WTC11 (cell line): Measurements from ENCODE around the gene P3R3URF. TPM values are rescaled to one million over a fixed set of nuclear protein-coding genes. Genes with fewer than 3 reads are reported as not detected.

Experiments used
- ATAC-seq: fragments of 200-7000 bp; cut with Tn5 transposase; 2 replicates; pipeline ENCODE4 v1.10.0; 2021; ENCODE audit warnings: mild to moderate bottlenecking, moderate library complexity
- CTCF ChIA-PET: fragments of 300-600 bp; sonication (Branson Sonifier 250); formaldehyde crosslinking; loops from one replicate; lab custom pipeline; 2021; ENCODE audit warnings: antibody characterized with exemption; lab: Charles Lee
- POLR2A ChIA-PET: fragments of 350-600 bp; sonication (Branson Sonifier 250); formaldehyde crosslinking; loops from one replicate; lab custom pipeline; 2021; ENCODE audit warnings: antibody characterized with exemption; lab: Charles Lee
- DNase-seq: peaks from one replicate; pipeline ENCODE4 v3.0.0; 2021; ENCODE audit warnings: low spot score
- H3K27ac Mint-ChIP-seq: 2 replicates; pipeline ENCODE4 v1.8.0; 2021; ENCODE audit warnings: mixed read lengths
- H3K27me3 Mint-ChIP-seq: 2 replicates; pipeline ENCODE4 v1.8.0; 2021; ENCODE audit warnings: low read depth, mild to moderate bottlenecking, moderate library complexity, mixed read lengths
- H3K36me3 Mint-ChIP-seq: 2 replicates; pipeline ENCODE4 v1.8.0; 2021; ENCODE audit warnings: mixed read lengths
- H3K4me1 Mint-ChIP-seq: 2 replicates; pipeline ENCODE4 v1.8.0; 2022; ENCODE audit warnings: mixed read lengths
- H3K4me3 Mint-ChIP-seq: 2 replicates; pipeline ENCODE4 v1.8.0; 2021; ENCODE audit warnings: mild to moderate bottlenecking, moderate library complexity, mixed read lengths
- H3K9me3 Mint-ChIP-seq: 2 replicates; pipeline ENCODE4 v1.8.0; 2021; ENCODE audit warnings: mixed read lengths
- CBFB ChIP-seq: sonication (generic); formaldehyde crosslinking; IDR thresholded peaks from 2 replicates; pipeline ENCODE4 v1.8.1; 2022; ENCODE audit warnings: mild to moderate bottlenecking, low read depth, missing genetic modification reagents
- ELF4 ChIP-seq: sonication (generic); formaldehyde crosslinking; IDR thresholded peaks from 2 replicates; pipeline ENCODE4 v1.8.1; 2022; ENCODE audit warnings: low read depth, mild to moderate bottlenecking, moderate library complexity, missing genetic modification reagents
- FOXK1 ChIP-seq: sonication (generic); formaldehyde crosslinking; IDR thresholded peaks from 2 replicates; pipeline ENCODE4 v1.8.0; 2022; ENCODE audit warnings: mild to moderate bottlenecking, moderate library complexity, missing genetic modification reagents
- MXD4 ChIP-seq: fragments of 250-450 bp; sonication (Bioruptor Pico); IDR thresholded peaks from 2 replicates; pipeline ENCODE4 v1.8.0; 2021; ENCODE audit warnings: mild to moderate bottlenecking, moderate library complexity, borderline replicate concordance
- MYBL2 ChIP-seq: sonication (generic); formaldehyde crosslinking; IDR thresholded peaks from 2 replicates; pipeline ENCODE4 v1.8.1; 2023; ENCODE audit warnings: mild to moderate bottlenecking, moderate library complexity, missing genetic modification reagents
- NFATC4 ChIP-seq: fragments of 250-450 bp; sonication (Bioruptor Pico); IDR thresholded peaks from 2 replicates; pipeline ENCODE4 v1.9.0; 2021; ENCODE audit warnings: mild to moderate bottlenecking
- NFE2L1 ChIP-seq: sonication (generic); formaldehyde crosslinking; IDR thresholded peaks from 2 replicates; pipeline ENCODE4 v1.8.1; 2023; ENCODE audit warnings: missing genetic modification reagents
- NR1H2 ChIP-seq: sonication (generic); formaldehyde crosslinking; IDR thresholded peaks from 2 replicates; pipeline ENCODE4 v1.9.0; 2021; ENCODE audit warnings: mild to moderate bottlenecking, moderate library complexity, missing genetic modification reagents
- NR3C1 ChIP-seq: sonication (generic); formaldehyde crosslinking; conservative IDR thresholded peaks from 2 replicates; pipeline ENCODE4 v1.8.1; 2023; ENCODE audit warnings: low read depth, mild to moderate bottlenecking, missing genetic modification reagents
- OVOL2 ChIP-seq: fragments of 250-450 bp; sonication (Bioruptor Pico); IDR thresholded peaks from 2 replicates; pipeline ENCODE4 v1.9.0; 2021; ENCODE audit warnings: mild to moderate bottlenecking, borderline replicate concordance
- RORB ChIP-seq: fragments of 250-450 bp; sonication (Bioruptor Pico); IDR thresholded peaks from 2 replicates; pipeline ENCODE4 v1.9.0; 2021; ENCODE audit warnings: mild to moderate bottlenecking
- TCF7 ChIP-seq: sonication (generic); formaldehyde crosslinking; IDR thresholded peaks from 2 replicates; pipeline ENCODE4 v1.8.0; 2022; ENCODE audit warnings: mild to moderate bottlenecking, low read depth, missing genetic modification reagents, moderate library complexity
- ZNF121 ChIP-seq: sonication (generic); formaldehyde crosslinking; IDR thresholded peaks from 2 replicates; pipeline ENCODE4 v1.8.0; 2023; ENCODE audit warnings: missing genetic modification reagents
- ZNF219 ChIP-seq: sonication (generic); formaldehyde crosslinking; IDR thresholded peaks from 2 replicates; pipeline ENCODE4 v1.8.0; 2023; ENCODE audit warnings: missing genetic modification reagents, mild to moderate bottlenecking, borderline replicate concordance
- ZNF317 ChIP-seq: sonication (generic); formaldehyde crosslinking; IDR thresholded peaks from 2 replicates; pipeline ENCODE4 v1.8.1; 2023; ENCODE audit warnings: low read depth, mild to moderate bottlenecking, moderate library complexity, missing genetic modification reagents, borderline replicate concordance
- total RNA-seq: library from RNA; stranded (reverse); gene quantifications from 3 replicates; pipeline ENCODE4 v1.2.3, GENCODE V29; 2021
- TF ChIP-seq, protein P1 (sequence below): sonication (generic); formaldehyde crosslinking; IDR thresholded peaks from 2 replicates; pipeline ENCODE4 v1.8.1; 2023; ENCODE audit warnings: mild to moderate bottlenecking, missing genetic modification reagents, moderate library complexity
- TF ChIP-seq, protein P2 (sequence below): sonication (generic); formaldehyde crosslinking; IDR thresholded peaks from 2 replicates; pipeline ENCODE4 v1.8.0; 2022; ENCODE audit warnings: mild to moderate bottlenecking, missing genetic modification reagents
- TF ChIP-seq, protein P3 (sequence below): fragments of 250-450 bp; sonication (Bioruptor Pico); conservative IDR thresholded peaks from 2 replicates; pipeline ENCODE4 v1.9.0; 2021; ENCODE audit warnings: mild to moderate bottlenecking
- TF ChIP-seq, protein P4 (sequence below): fragments of 250-450 bp; sonication (Bioruptor Pico); IDR thresholded peaks from 2 replicates; pipeline ENCODE4 v1.8.0; 2021; ENCODE audit warnings: mild to moderate bottlenecking
- TF ChIP-seq, protein P5 (sequence below): fragments of 250-450 bp; sonication (Bioruptor Pico); IDR thresholded peaks from 2 replicates; pipeline ENCODE4 v1.9.0; 2021; ENCODE audit warnings: mild to moderate bottlenecking
- TF ChIP-seq, protein P6 (sequence below): sonication (generic); formaldehyde crosslinking; IDR thresholded peaks from 2 replicates; pipeline ENCODE4 v1.8.1; 2022; ENCODE audit warnings: mild to moderate bottlenecking, missing genetic modification reagents, moderate library complexity, borderline replicate concordance

Gene P3R3URF
- total RNA-seq, 1 experiment from 2014 or later, result not detected

DNA sequence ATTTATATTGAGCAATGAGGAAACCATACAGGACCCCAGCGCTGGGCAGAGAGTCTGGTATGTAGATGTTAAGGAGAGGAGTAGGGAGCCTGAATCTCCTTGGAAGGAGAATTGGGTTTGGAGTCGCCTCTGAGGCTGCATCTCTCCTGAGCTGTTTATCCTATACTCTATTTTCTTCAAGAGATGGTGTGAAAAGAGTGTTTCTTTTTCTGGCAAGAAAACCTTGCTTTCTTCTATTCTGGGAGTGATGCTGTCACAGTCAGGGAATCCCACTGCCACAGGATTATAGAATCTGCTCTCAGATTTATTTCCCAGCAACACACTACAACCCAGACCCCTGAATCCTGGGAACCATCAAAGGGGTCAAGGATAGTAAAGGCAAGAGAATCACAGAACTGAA is 30.1 kb upstream of the P3R3URF start:
- CTCF ChIA-PET, result interaction anchor here (0.7 to 7.2 kb wide), 2 partner anchors 18 to 25 kb away, joined by 4 to 67 read pairs; no protein-coding TSS in a partner anchor

DNA sequence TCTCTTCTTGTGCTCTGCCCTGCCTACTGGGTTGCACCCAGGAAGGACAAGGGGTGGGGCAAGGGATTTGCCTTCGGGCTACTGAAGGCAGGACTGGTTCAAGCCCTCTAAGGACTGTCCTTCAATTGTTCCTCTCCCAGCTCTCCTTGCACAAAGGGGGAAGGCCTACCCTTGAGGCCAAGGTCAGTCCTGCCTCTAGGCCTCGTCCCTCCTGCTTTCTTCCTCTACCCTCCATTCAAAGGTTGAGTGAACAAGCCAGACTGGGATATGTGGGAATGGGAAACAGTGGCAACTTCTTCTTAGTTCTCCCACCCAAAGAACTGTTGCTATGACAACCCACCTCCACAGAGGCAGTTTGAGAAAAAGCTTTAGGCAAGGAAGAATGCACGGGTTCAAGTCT is 29.5 kb upstream of the P3R3URF start:
- H3K27me3 Mint-ChIP-seq, result no peaks in the 10 kb centered on the region; the same call in 1 of the 2 replicates
- ChIA-PET POLR2A (no interaction called here), CTCF (interaction anchor here (7.2 kb wide), 1 partner anchor 19 kb away, joined by 67 read pairs; no protein-coding TSS in a partner anchor)
- TF ChIP-seq TCF7 (CRISPR knock-in tag) (no peak), FOXK1 (CRISPR knock-in tag) (no peak), CBFB (no peak), NR3C1 (CRISPR knock-in tag) (no peak)
- TF ChIP-seq, protein P1, sequence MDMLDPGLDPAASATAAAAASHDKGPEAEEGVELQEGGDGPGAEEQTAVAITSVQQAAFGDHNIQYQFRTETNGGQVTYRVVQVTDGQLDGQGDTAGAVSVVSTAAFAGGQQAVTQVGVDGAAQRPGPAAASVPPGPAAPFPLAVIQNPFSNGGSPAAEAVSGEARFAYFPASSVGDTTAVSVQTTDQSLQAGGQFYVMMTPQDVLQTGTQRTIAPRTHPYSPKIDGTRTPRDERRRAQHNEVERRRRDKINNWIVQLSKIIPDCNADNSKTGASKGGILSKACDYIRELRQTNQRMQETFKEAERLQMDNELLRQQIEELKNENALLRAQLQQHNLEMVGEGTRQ, result no peak
- TF ChIP-seq, protein P2, sequence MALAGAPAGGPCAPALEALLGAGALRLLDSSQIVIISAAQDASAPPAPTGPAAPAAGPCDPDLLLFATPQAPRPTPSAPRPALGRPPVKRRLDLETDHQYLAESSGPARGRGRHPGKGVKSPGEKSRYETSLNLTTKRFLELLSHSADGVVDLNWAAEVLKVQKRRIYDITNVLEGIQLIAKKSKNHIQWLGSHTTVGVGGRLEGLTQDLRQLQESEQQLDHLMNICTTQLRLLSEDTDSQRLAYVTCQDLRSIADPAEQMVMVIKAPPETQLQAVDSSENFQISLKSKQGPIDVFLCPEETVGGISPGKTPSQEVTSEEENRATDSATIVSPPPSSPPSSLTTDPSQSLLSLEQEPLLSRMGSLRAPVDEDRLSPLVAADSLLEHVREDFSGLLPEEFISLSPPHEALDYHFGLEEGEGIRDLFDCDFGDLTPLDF, result no peak
- no peak overlapping the region for H3K4me3 Mint-ChIP-seq
- ATAC-seq (no peak), DNase-seq (no peak)
- no peak overlapping the region for H3K27ac Mint-ChIP-seq
- H3K36me3 Mint-ChIP-seq, result no peaks in the 10 kb centered on the region
- peaks cover 24% of the 10 kb centered on the region for H3K4me1 Mint-ChIP-seq
- no peaks in the 10 kb centered on the region for H3K9me3 Mint-ChIP-seq

More for the DNA sequence above, 30.1 kb upstream of the P3R3URF start:
- H3K27me3 Mint-ChIP-seq, result no peaks in the 10 kb centered on the region; the same call in 1 of the 2 replicates
- no peak overlapping the region for H3K27ac Mint-ChIP-seq
- H3K9me3 Mint-ChIP-seq, result no peaks in the 10 kb centered on the region
- no peak overlapping the region for H3K4me3 Mint-ChIP-seq
- no peak for ATAC-seq
- POLR2A ChIA-PET, result no interaction called here
- TF ChIP-seq, protein P3, sequence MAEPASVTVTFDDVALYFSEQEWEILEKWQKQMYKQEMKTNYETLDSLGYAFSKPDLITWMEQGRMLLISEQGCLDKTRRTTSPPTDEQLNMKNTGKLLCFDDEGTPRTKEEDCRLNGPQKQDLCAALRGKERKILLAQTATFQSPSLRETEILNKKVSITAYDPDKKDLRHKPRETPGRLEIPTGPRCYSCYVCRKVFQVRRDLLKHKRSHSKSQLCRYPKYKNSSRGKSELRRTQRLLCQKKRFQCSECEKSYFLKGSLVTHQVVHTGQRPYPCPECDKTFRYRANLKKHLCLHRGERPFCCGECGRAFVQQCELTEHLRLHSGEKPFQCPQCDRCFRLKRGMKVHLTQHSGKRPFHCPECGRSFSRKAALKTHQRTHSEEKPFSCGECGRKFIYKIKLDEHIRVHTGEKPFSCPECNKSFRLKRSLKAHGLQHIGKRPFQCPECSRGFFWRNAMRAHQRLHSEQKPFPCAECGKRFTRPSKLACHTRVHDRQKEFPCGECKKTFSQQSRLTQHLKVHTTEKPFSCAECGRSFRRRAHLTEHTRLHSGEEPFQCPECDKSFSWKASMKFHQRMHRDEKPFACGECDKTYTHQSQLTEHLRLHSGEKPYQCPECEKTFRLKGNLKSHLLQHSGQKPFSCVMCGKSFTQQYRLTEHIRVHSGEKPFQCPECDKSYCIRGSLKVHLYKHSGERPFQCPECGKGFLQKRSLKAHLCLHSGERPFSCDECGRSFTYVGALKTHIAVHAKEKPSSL, result no peak
- no peak for TF ChIP-seq ELF4 (CRISPR knock-in tag)
- TF ChIP-seq, protein P4, sequence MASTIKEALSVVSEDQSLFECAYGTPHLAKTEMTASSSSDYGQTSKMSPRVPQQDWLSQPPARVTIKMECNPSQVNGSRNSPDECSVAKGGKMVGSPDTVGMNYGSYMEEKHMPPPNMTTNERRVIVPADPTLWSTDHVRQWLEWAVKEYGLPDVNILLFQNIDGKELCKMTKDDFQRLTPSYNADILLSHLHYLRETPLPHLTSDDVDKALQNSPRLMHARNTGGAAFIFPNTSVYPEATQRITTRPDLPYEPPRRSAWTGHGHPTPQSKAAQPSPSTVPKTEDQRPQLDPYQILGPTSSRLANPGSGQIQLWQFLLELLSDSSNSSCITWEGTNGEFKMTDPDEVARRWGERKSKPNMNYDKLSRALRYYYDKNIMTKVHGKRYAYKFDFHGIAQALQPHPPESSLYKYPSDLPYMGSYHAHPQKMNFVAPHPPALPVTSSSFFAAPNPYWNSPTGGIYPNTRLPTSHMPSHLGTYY, result no peak
- no peak for TF ChIP-seq ZNF121
- TF ChIP-seq, protein P5, sequence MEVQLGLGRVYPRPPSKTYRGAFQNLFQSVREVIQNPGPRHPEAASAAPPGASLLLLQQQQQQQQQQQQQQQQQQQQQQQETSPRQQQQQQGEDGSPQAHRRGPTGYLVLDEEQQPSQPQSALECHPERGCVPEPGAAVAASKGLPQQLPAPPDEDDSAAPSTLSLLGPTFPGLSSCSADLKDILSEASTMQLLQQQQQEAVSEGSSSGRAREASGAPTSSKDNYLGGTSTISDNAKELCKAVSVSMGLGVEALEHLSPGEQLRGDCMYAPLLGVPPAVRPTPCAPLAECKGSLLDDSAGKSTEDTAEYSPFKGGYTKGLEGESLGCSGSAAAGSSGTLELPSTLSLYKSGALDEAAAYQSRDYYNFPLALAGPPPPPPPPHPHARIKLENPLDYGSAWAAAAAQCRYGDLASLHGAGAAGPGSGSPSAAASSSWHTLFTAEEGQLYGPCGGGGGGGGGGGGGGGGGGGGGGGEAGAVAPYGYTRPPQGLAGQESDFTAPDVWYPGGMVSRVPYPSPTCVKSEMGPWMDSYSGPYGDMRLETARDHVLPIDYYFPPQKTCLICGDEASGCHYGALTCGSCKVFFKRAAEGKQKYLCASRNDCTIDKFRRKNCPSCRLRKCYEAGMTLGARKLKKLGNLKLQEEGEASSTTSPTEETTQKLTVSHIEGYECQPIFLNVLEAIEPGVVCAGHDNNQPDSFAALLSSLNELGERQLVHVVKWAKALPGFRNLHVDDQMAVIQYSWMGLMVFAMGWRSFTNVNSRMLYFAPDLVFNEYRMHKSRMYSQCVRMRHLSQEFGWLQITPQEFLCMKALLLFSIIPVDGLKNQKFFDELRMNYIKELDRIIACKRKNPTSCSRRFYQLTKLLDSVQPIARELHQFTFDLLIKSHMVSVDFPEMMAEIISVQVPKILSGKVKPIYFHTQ, result no peak
- no peak for TF ChIP-seq NFATC4 (CRISPR knock-in tag)
- TF ChIP-seq OVOL2, result no peak
- TF ChIP-seq NR1H2 (CRISPR knock-in tag), result no peak
- no peak for TF ChIP-seq ZNF219 (CRISPR knock-in tag)
- TF ChIP-seq NFE2L1 (CRISPR knock-in tag), result no peak
- TF ChIP-seq, protein P6, sequence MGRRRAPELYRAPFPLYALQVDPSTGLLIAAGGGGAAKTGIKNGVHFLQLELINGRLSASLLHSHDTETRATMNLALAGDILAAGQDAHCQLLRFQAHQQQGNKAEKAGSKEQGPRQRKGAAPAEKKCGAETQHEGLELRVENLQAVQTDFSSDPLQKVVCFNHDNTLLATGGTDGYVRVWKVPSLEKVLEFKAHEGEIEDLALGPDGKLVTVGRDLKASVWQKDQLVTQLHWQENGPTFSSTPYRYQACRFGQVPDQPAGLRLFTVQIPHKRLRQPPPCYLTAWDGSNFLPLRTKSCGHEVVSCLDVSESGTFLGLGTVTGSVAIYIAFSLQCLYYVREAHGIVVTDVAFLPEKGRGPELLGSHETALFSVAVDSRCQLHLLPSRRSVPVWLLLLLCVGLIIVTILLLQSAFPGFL (CRISPR knock-in tag), result no peak
- no peak for TF ChIP-seq MXD4 (CRISPR knock-in tag)
- no peak for TF ChIP-seq MYBL2 (CRISPR knock-in tag)
- no peak for TF ChIP-seq ZNF317 (CRISPR knock-in tag)
- no peak for TF ChIP-seq RORB (CRISPR knock-in tag)
- H3K36me3 Mint-ChIP-seq, result no peaks in the 10 kb centered on the region
- DNase-seq, result no peak
- H3K4me1 Mint-ChIP-seq, result peaks cover 24% of the 10 kb centered on the region
